Measurements from ENCODE around the gene DNTT. TPM values are rescaled to one million over a fixed set of nuclear protein-coding genes. Genes with fewer than 3 reads are reported as not detected.
A peak's percentile ranks its signal among the peaks of the same experiment; 100 is the strongest.

The DNTT gene
- total RNA-seq, 4 donors from 2014 or later: not detected

DNA sequence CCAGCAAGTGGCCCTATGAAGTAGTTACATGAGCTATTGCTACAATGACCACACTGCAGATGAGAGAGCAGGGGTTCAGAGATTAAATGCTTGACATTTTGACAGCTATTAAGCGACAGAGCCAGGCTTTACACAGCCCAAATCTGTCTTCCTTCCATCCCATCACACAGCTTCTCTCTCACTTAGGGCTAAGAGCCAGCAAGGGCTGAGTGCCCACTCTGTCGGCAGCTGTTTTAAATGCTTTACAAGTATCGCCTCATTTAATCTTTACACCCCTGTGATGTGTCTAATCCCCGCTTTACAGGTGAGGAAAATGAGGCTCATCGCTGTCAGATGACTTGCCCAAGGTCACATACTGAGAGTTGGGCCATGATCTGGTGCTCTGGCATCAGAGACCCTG is 69.8 kb downstream of the DNTT start:
- no peak for DNase-seq (ENCODE audit: low spot score in 2 of 2)
- TF ChIP-seq POLR2A (IDR thresholded peaks at IDR 0.05): no peak
- TF ChIP-seq, protein P1, sequence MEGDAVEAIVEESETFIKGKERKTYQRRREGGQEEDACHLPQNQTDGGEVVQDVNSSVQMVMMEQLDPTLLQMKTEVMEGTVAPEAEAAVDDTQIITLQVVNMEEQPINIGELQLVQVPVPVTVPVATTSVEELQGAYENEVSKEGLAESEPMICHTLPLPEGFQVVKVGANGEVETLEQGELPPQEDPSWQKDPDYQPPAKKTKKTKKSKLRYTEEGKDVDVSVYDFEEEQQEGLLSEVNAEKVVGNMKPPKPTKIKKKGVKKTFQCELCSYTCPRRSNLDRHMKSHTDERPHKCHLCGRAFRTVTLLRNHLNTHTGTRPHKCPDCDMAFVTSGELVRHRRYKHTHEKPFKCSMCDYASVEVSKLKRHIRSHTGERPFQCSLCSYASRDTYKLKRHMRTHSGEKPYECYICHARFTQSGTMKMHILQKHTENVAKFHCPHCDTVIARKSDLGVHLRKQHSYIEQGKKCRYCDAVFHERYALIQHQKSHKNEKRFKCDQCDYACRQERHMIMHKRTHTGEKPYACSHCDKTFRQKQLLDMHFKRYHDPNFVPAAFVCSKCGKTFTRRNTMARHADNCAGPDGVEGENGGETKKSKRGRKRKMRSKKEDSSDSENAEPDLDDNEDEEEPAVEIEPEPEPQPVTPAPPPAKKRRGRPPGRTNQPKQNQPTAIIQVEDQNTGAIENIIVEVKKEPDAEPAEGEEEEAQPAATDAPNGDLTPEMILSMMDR (IDR thresholded peaks at IDR 0.05): no peak
- intact Hi-C loops (cut with DNase I; ENCODE audit: low total_unique reads): no loop called here
- H3K4me3 ChIP-seq (ENCODE audit: low read depth, poor library complexity, severe bottlenecking): no peak overlapping the region
- WGBS, 2 donors: 77 to 85% methylated on average over 5 of the region's 5 CpGs

DNA sequence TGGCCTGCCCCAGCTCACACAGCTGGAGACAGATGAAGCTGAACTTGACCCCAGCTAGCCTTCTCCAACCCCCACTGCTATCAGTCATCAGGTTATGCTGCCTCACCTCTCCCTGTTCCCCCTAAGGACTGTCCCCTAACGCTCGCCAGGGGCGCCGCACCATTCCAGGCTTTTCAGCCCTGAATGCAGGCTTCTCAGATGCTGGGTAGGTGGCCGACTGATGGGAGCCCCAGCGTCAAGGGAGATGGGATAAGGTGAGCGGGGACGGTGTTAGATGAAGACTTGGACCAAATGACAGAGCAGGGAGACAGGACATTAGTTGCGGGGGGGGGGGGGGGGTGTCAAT is 70.4 kb downstream of the DNTT start:
- intact Hi-C loops (cut with DNase I; ENCODE audit: low total_unique reads): no loop called here
- TF ChIP-seq, protein P1 (IDR thresholded peaks at IDR 0.05): no peak
- no peak for TF ChIP-seq POLR2A (IDR thresholded peaks at IDR 0.05)
- no peak for DNase-seq (ENCODE audit: low spot score in 2 of 2)
- WGBS, 2 donors: 28 to 36% methylated on average over 9 of the region's 9 CpGs
- H3K4me3 ChIP-seq (ENCODE audit: low read depth, poor library complexity, severe bottlenecking): no peak overlapping the region

GRCh38 chr10:96374985-96375830 is 71.0 kb downstream of the DNTT start:
- TF ChIP-seq, protein P1 (IDR thresholded peaks at IDR 0.05): peak in 1 of 3 donors; percentile 52
- no peak for TF ChIP-seq POLR2A (IDR thresholded peaks at IDR 0.05)
- peak; percentile 82 to 96 for DNase-seq (ENCODE audit: low spot score in 2 of 2)
- H3K4me3 ChIP-seq (ENCODE audit: low read depth, poor library complexity, severe bottlenecking): no peak overlapping the region
- intact Hi-C loops (cut with DNase I; ENCODE audit: low total_unique reads): no loop called here
- 6 to 8% methylated on average over 33 to 35 of the region's 36 CpGs for WGBS, 2 donors

DNA sequence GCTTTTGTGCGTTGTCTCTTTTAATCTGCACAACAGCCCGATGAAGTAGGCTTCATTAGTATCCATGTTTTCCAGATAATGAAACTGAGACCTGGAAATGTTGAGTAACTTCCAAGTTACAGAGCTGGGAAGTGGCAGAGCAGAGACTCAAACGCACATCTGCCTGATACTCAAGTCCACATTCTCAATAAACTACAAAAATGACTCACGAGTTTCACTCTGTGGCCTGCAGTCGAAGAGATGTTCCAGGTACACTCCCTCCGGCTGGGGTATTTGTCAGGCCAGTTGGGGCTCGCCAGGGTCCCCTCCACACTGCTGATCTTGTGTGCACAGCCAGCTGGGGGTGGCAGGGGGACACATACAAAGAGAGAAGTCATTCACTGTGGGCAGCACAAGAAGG is 72.2 kb downstream of the DNTT start:
- intact Hi-C loops (cut with DNase I; ENCODE audit: low total_unique reads): no loop called here
- no peak for DNase-seq (ENCODE audit: low spot score in 2 of 2)
- WGBS, 2 donors: 30 to 41% methylated on average over 7 of the region's 7 CpGs

DNA sequence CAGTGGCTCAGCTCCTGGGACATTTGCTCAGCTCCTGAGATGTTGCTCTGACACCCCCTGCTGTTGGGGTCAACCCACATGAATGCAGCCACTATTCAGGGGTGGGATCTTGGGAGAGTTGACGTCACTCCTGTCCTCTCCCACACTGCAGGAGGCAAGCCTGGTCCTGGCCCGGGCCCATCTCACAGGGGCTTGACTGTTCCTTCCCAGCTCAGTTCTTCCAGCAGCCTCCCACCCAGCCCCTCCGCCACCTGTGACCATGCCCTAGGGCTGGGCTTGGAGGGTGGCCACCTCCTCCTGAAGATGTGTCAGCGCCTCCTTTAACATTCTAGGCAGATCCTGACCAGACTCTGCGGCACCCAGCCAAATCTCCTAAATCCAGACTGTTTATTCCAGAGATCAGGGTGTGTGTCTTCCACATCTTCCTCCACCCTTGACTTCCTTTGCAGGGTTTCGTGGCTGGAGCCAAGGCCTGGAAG is 73.6 kb downstream of the DNTT start:
- H3K4me3 ChIP-seq (ENCODE audit: low read depth, poor library complexity, severe bottlenecking): no peak overlapping the region
- 9 to 36% methylated on average over 5 to 6 of the region's 6 CpGs for WGBS, 2 donors
- intact Hi-C loops (cut with DNase I; ENCODE audit: low total_unique reads): no loop called here
- TF ChIP-seq, protein P1 (IDR thresholded peaks at IDR 0.05): no peak
- TF ChIP-seq POLR2A (IDR thresholded peaks at IDR 0.05): no peak
- peak in 1 of 2 donors; percentile 37 for DNase-seq (ENCODE audit: low spot score in 2 of 2)

More for the DNA sequence above, 72.2 kb downstream of the DNTT start:
- H3K4me3 ChIP-seq (ENCODE audit: low read depth, poor library complexity, severe bottlenecking): no peak overlapping the region
- no peak for TF ChIP-seq POLR2A (IDR thresholded peaks at IDR 0.05)
- TF ChIP-seq, protein P1 (IDR thresholded peaks at IDR 0.05): no peak

Measured in lower leg skin (tissue), 4 donors.